Uterus (tissue), 2 donors: ENCODE data around the gene PIK3C2G.

Experiments used
- CTCF ChIP-seq, 4 experiments: fragments of 200-600 bp in 2 of 4; fragments of 450-650 bp in 2 of 4; sonication (generic) in 2 of 4; IDR thresholded peaks; one replicate each; pipeline ENCODE4 v1.5.1; 2016 to 2019; ENCODE audit warnings: antibody characterized with exemption in 4 of 4, mild to moderate bottlenecking in 2 of 4, moderate library complexity in 1 of 4
- POLR2A ChIP-seq, 2 donors: fragments of 450-650 bp; IDR thresholded peaks; one replicate each; pipeline ENCODE4 v1.6.1; 2016; ENCODE audit warnings: antibody characterized with exemption in 2 of 2, mild to moderate bottlenecking in 1 of 2, moderate library complexity in 1 of 2

- TF ChIP-seq CTCF (IDR thresholded peaks at IDR 0.05) (no peak), POLR2A (IDR thresholded peaks at IDR 0.05) (no peak)
These were observed 211.0 kb downstream of the PIK3C2G start for GRCh38 chr12:18472304-18472703.
